OCI-LY1 (cell line): Measurements from ENCODE around the gene CTNS.

ENCODE experiments used
- H2AFZ ChIP-seq: fragments of 200-600 bp; sonication (generic), shearing (Covaris generic); 2 replicates; pipeline ENCODE4 v1.6.0; 2014; ENCODE audit warnings: antibody characterized with exemption, mild to moderate bottlenecking, low read length
- H3F3A ChIP-seq: fragments of 200-600 bp; sonication (generic), shearing (Covaris generic); 2 replicates; pipeline ENCODE4 v1.6.0; 2014; ENCODE audit warnings: mild to moderate bottlenecking, antibody characterized with exemption, low read length, moderate library complexity; ENCODE audit not compliant: insufficient read depth
- H3K27ac ChIP-seq: fragments of 200-600 bp; sonication (generic); 2 replicates; pipeline ENCODE4 v1.5.1; 2014; ENCODE audit warnings: low read length, mixed run types, mild to moderate bottlenecking, low read depth; ENCODE audit not compliant: poor library complexity, severe bottlenecking
- H3K27me3 ChIP-seq: fragments of 200-600 bp; sonication (generic); 2 replicates; pipeline ENCODE4 v1.6.0; 2014; ENCODE audit warnings: antibody characterized with exemption, mild to moderate bottlenecking, low read length, moderate library complexity; ENCODE audit not compliant: insufficient read depth
- H3K36me3 ChIP-seq: fragments of 200-600 bp; sonication (generic); 2 replicates; pipeline ENCODE4 v1.6.1; 2014; ENCODE audit warnings: mild to moderate bottlenecking, antibody characterized with exemption, low read length, moderate library complexity, mixed read lengths; ENCODE audit not compliant: insufficient read depth
- H3K4me1 ChIP-seq: fragments of 200-600 bp; sonication (generic); 2 replicates; pipeline ENCODE4 v1.5.1; 2014; ENCODE audit warnings: mild to moderate bottlenecking, low read length, moderate library complexity; ENCODE audit not compliant: insufficient read depth, severe bottlenecking
- H3K4me2 ChIP-seq: fragments of 200-600 bp; sonication (generic), shearing (Covaris generic); 2 replicates; pipeline ENCODE4 v1.6.1; 2014; ENCODE audit warnings: low read length
- H3K4me3 ChIP-seq: fragments of 200-600 bp; sonication (generic); 2 replicates; pipeline ENCODE4 v1.5.1; 2014; ENCODE audit warnings: low read length, low read depth, mild to moderate bottlenecking, mixed read lengths; ENCODE audit not compliant: poor library complexity, severe bottlenecking
- H3K79me2 ChIP-seq: fragments of 200-600 bp; shearing (Covaris generic); 2 replicates; pipeline ENCODE4 v1.6.1; 2016; ENCODE audit warnings: mixed run types, low read length, mixed read lengths; ENCODE audit not compliant: insufficient read depth
- H3K9ac ChIP-seq: fragments of 200-600 bp; sonication (generic), shearing (Covaris generic); 2 replicates; pipeline ENCODE4 v1.6.1; 2014; ENCODE audit warnings: mild to moderate bottlenecking, low read length, mixed read lengths
- H3K9me2 ChIP-seq: fragments of 200-600 bp; sonication (generic), shearing (Covaris generic); 2 replicates; pipeline ENCODE4 v1.6.1; 2014; ENCODE audit warnings: low read depth, mild to moderate bottlenecking, low read length, mixed read lengths
- H3K9me3 ChIP-seq: fragments of 200-600 bp; shearing (Covaris generic); 2 replicates; pipeline ENCODE4 v1.6.1; 2014; ENCODE audit warnings: low read length, mixed read lengths
- H4K20me1 ChIP-seq: fragments of 200-600 bp; sonication (generic), shearing (Covaris generic); 2 replicates; pipeline ENCODE4 v1.6.0; 2016; ENCODE audit warnings: mild to moderate bottlenecking, low read length; ENCODE audit not compliant: insufficient read depth
- EZH2 ChIP-seq: fragments of 200-600 bp; sonication (generic), shearing (Covaris generic); IDR thresholded peaks from 2 replicates; pipeline ENCODE4 v1.8.0; 2017; ENCODE audit warnings: borderline replicate concordance, mixed run types, mild to moderate bottlenecking, antibody characterized with exemption, low read length, moderate library complexity, mixed read lengths
- TF ChIP-seq, protein P1 (sequence below): fragments of 200-600 bp; sonication (generic), shearing (Covaris generic); IDR thresholded peaks from 2 replicates; pipeline ENCODE4 v1.5.1; 2017; ENCODE audit warnings: mild to moderate bottlenecking, antibody characterized with exemption, low read length, moderate library complexity, mixed read lengths

CTNS gene

DNA sequence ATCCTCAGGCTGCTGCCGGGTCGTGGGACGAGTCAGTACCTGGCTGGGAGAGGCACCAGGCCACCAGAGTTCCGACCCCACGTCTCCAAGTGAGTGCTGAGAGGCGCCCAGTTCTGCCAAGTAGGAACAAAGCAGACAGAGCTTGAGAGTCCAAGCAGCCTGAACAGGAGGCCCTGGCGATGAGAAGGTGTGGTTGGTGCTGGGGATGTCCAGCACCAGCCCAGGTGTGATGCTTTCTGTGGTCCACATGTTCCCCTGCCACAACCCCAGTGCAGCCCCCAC is 21.0 kb downstream of the CTNS start:
- no peak for TF ChIP-seq EZH2
- TF ChIP-seq, protein P1, sequence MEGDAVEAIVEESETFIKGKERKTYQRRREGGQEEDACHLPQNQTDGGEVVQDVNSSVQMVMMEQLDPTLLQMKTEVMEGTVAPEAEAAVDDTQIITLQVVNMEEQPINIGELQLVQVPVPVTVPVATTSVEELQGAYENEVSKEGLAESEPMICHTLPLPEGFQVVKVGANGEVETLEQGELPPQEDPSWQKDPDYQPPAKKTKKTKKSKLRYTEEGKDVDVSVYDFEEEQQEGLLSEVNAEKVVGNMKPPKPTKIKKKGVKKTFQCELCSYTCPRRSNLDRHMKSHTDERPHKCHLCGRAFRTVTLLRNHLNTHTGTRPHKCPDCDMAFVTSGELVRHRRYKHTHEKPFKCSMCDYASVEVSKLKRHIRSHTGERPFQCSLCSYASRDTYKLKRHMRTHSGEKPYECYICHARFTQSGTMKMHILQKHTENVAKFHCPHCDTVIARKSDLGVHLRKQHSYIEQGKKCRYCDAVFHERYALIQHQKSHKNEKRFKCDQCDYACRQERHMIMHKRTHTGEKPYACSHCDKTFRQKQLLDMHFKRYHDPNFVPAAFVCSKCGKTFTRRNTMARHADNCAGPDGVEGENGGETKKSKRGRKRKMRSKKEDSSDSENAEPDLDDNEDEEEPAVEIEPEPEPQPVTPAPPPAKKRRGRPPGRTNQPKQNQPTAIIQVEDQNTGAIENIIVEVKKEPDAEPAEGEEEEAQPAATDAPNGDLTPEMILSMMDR, result no peak
- Histone ChIP-seq H3K4me1 (no peaks in the 10 kb centered on the region), H3F3A (no peaks in the 10 kb centered on the region), H2AFZ (no peak overlapping the region), H3K4me2 (no peak overlapping the region), H3K9me3 (no peaks in the 10 kb centered on the region), H3K9ac (no peak overlapping the region), H4K20me1 (no peaks in the 10 kb centered on the region), H3K36me3 (no peaks in the 10 kb centered on the region; the same call in 1 of the 2 replicates), H3K79me2 (no peaks in the 10 kb centered on the region), H3K9me2 (no peaks in the 10 kb centered on the region), H3K27ac (no peak overlapping the region), H3K27me3 (no peaks in the 10 kb centered on the region), H3K4me3 (no peak overlapping the region)

DNA sequence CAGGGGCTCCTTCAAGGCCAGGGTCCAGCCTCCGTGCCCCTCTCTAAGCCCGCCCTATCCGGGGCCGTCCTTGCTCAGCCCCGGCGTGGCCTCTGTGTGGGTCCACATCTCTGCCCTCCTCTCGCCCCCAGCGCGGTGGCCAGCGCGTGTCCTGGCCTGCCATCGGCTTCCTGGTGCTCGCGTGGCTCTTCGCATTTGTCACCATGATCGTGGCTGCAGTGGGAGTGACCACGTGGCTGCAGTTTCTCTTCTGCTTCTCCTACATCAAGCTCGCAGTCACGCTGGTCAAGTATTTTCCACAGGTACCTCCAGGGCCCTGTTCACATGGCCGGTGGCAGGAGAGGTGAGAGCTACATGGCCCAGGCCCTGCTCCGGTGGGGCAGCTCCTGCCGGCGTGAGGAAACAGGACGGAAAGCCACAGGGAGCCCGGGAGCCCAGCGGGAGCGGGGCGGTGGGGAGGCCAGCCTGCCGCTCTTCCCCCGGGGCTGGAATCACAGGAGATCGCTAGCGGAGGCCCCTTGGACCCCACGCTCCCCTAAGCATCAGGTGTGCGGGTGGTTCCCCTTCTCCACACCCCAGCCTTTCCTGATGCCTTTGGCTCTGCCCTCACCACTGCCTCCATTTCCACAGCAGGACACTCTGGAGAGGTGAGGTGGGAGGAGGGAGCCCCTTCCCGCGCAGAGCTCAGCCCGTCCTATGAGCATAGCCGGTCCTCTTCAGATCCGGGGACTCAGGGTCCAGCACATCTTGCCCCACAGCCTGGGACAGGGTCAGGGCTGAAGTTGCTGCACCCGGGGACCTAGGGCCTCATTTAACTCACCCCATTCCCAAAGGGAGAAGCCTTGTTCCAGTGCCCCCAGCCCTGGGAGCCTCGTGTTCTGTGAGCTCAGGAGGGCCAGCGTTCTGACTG is 21.6 kb downstream of the CTNS start:
- H3K4me1 ChIP-seq, result no peaks in the 10 kb centered on the region
- no peaks in the 10 kb centered on the region for H3K9me2 ChIP-seq
- no peak overlapping the region for H3K4me2 ChIP-seq
- H3K79me2 ChIP-seq, result no peaks in the 10 kb centered on the region
- H3K27ac ChIP-seq, result no peak overlapping the region
- TF ChIP-seq, protein P1, result no peak
- TF ChIP-seq EZH2, result no peak
- no peaks in the 10 kb centered on the region for H3K27me3 ChIP-seq
- no peaks in the 10 kb centered on the region for H3F3A ChIP-seq
- no peak overlapping the region for H3K9ac ChIP-seq
- H3K4me3 ChIP-seq, result no peak overlapping the region
- no peak overlapping the region for H2AFZ ChIP-seq
- H3K9me3 ChIP-seq, result no peaks in the 10 kb centered on the region
- no peaks in the 10 kb centered on the region for H4K20me1 ChIP-seq
- no peaks in the 10 kb centered on the region; the same call in 1 of the 2 replicates for H3K36me3 ChIP-seq

DNA sequence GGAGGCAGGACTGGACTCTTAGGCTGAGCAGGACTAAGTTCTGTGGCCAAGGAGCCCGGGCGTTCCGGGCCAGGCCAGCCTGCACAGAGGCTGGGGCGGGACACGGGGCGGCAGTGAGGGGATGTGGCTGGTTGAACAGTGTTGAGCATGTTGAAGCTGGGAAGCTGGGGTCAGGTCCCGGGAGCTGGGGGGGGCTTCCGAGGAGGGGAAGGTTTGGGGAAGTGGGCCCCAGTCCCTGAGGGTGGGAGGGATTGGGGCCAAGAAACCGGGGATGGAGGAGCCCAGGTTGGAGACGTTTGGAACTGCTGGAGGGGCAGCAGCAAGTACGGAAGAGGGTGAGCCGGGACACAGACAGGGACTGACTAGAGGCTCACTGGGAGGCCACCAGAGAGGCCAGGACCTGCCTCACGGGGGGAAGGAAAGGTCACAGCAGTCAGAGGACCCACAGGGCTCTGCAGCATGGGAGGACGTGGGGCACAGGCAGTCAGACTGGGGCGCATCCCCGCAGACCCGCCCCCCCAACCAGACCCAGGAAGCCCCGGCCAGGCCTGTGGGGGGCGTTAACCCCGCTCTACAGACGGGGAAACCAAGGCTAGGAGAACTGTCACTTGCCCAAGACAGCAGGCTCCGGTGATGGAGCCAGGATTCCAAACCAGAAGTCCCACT is 22.4 kb downstream of the CTNS start:
- Histone ChIP-seq H3K4me3 (no peak overlapping the region), H3K9me2 (no peaks in the 10 kb centered on the region), H3K36me3 (no peaks in the 10 kb centered on the region; the same call in 1 of the 2 replicates), H3K4me1 (no peaks in the 10 kb centered on the region), H3K79me2 (no peaks in the 10 kb centered on the region), H2AFZ (no peak overlapping the region), H3K9ac (no peak overlapping the region), H3K9me3 (no peaks in the 10 kb centered on the region), H3K27ac (no peak overlapping the region), H3K27me3 (no peaks in the 10 kb centered on the region), H3K4me2 (no peak overlapping the region), H3F3A (no peaks in the 10 kb centered on the region), H4K20me1 (no peaks in the 10 kb centered on the region)
- TF ChIP-seq, protein P1, result no peak
- no peak for TF ChIP-seq EZH2
